ENCODE measurements around the gene DRD4. TPM values are rescaled to one million over a fixed set of nuclear protein-coding genes. Genes with fewer than 3 reads are reported as not detected.

Gene DRD4
- total RNA-seq, 1 donor from 2014 or later, result 0.33 TPM

- TF ChIP-seq CTCF (IDR thresholded peaks at IDR 0.05; ENCODE audit: unreplicated experiment), result no peak
- Mint-ChIP-seq H3K4me3 (ENCODE audit: unreplicated experiment) (no peak overlapping the region), H3K4me1 (ENCODE audit: unreplicated experiment) (no peaks in the 10 kb centered on the region), H3K9me3 (ENCODE audit: unreplicated experiment) (no peaks in the 10 kb centered on the region), H3K27me3 (ENCODE audit: unreplicated experiment) (peaks cover 11% of the 10 kb centered on the region), H3K36me3 (ENCODE audit: low read depth, unreplicated experiment) (peaks cover 19% of the 10 kb centered on the region), H3K27ac (ENCODE audit: unreplicated experiment) (no peak overlapping the region)
- DNase-seq (ENCODE audit: low spot score), result no peak
These were observed 19.8 kb downstream of the DRD4 start for GRCh38 chr11:656866-657265.

GRCh38 chr11:657691-658126 is 20.6 kb downstream of the DRD4 start:
- no peak overlapping the region for H3K27ac Mint-ChIP-seq (ENCODE audit: unreplicated experiment)
- H3K36me3 Mint-ChIP-seq (ENCODE audit: low read depth, unreplicated experiment), result peaks cover 13% of the 10 kb centered on the region

GRCh38 chr11:659532-660085 is 22.5 kb downstream of the DRD4 start:
- Mint-ChIP-seq H3K4me1 (ENCODE audit: unreplicated experiment) (no peaks in the 10 kb centered on the region), H3K9me3 (ENCODE audit: unreplicated experiment) (no peaks in the 10 kb centered on the region)
- DNase-seq (ENCODE audit: low spot score), result no peak

More at GRCh38 chr11:657691-658126, 20.6 kb downstream of the DRD4 start:
- peaks cover 5% of the 10 kb centered on the region for H3K27me3 Mint-ChIP-seq (ENCODE audit: unreplicated experiment)
- no peaks in the 10 kb centered on the region for H3K4me1 Mint-ChIP-seq (ENCODE audit: unreplicated experiment)
- TF ChIP-seq CTCF (IDR thresholded peaks at IDR 0.05; ENCODE audit: unreplicated experiment), result no peak
- H3K9me3 Mint-ChIP-seq (ENCODE audit: unreplicated experiment), result no peaks in the 10 kb centered on the region
- no peak overlapping the region for H3K4me3 Mint-ChIP-seq (ENCODE audit: unreplicated experiment)
- no peak for DNase-seq (ENCODE audit: low spot score)

GRCh38 chr11:660281-660680 is 23.2 kb downstream of the DRD4 start:
- Mint-ChIP-seq H3K27me3 (ENCODE audit: unreplicated experiment) (peaks cover 6% of the 10 kb centered on the region), H3K36me3 (ENCODE audit: low read depth, unreplicated experiment) (peaks cover 22% of the 10 kb centered on the region), H3K9me3 (ENCODE audit: unreplicated experiment) (no peaks in the 10 kb centered on the region), H3K4me1 (ENCODE audit: unreplicated experiment) (no peaks in the 10 kb centered on the region), H3K27ac (ENCODE audit: unreplicated experiment) (no peak overlapping the region), H3K4me3 (ENCODE audit: unreplicated experiment) (no peak overlapping the region)
- DNase-seq (ENCODE audit: low spot score), result no peak
- TF ChIP-seq CTCF (IDR thresholded peaks at IDR 0.05; ENCODE audit: unreplicated experiment), result no peak

More at GRCh38 chr11:659532-660085, 22.5 kb downstream of the DRD4 start:
- H3K27ac Mint-ChIP-seq (ENCODE audit: unreplicated experiment), result no peak overlapping the region
- peak overlapping the region; percentile 56 for H3K4me3 Mint-ChIP-seq (ENCODE audit: unreplicated experiment)
- TF ChIP-seq CTCF (IDR thresholded peaks at IDR 0.05; ENCODE audit: unreplicated experiment), result no peak
- peaks cover 26% of the 10 kb centered on the region for H3K36me3 Mint-ChIP-seq (ENCODE audit: low read depth, unreplicated experiment)
- H3K27me3 Mint-ChIP-seq (ENCODE audit: unreplicated experiment), result peaks cover 7% of the 10 kb centered on the region

- DNase-seq (ENCODE audit: low spot score), result no peak
- Mint-ChIP-seq H3K36me3 (ENCODE audit: low read depth, unreplicated experiment) (peaks cover 22% of the 10 kb centered on the region), H3K9me3 (ENCODE audit: unreplicated experiment) (no peaks in the 10 kb centered on the region), H3K27me3 (ENCODE audit: unreplicated experiment) (peaks cover 6% of the 10 kb centered on the region), H3K4me1 (ENCODE audit: unreplicated experiment) (no peaks in the 10 kb centered on the region), H3K27ac (ENCODE audit: unreplicated experiment) (no peak overlapping the region), H3K4me3 (ENCODE audit: unreplicated experiment) (no peak overlapping the region)
- TF ChIP-seq CTCF (IDR thresholded peaks at IDR 0.05; ENCODE audit: unreplicated experiment), result no peak
These were observed 23.8 kb downstream of the DRD4 start for GRCh38 chr11:660681-661444.

All from endothelial cell (in vitro differentiated cells).